OCI-LY1 (cell line): ENCODE measurements around the gene SLC26A8.

ENCODE experiments used
- H2AFZ ChIP-seq: fragments of 200-600 bp; sonication (generic), shearing (Covaris generic); 2 replicates; pipeline ENCODE4 v1.6.0; 2014; ENCODE audit warnings: antibody characterized with exemption, mild to moderate bottlenecking, low read length
- H3F3A ChIP-seq: fragments of 200-600 bp; sonication (generic), shearing (Covaris generic); 2 replicates; pipeline ENCODE4 v1.6.0; 2014; ENCODE audit warnings: mild to moderate bottlenecking, antibody characterized with exemption, low read length, moderate library complexity; ENCODE audit not compliant: insufficient read depth
- H3K27ac ChIP-seq: fragments of 200-600 bp; sonication (generic); 2 replicates; pipeline ENCODE4 v1.5.1; 2014; ENCODE audit warnings: low read length, mixed run types, mild to moderate bottlenecking, low read depth; ENCODE audit not compliant: poor library complexity, severe bottlenecking
- H3K27me3 ChIP-seq: fragments of 200-600 bp; sonication (generic); 2 replicates; pipeline ENCODE4 v1.6.0; 2014; ENCODE audit warnings: antibody characterized with exemption, mild to moderate bottlenecking, low read length, moderate library complexity; ENCODE audit not compliant: insufficient read depth
- H3K36me3 ChIP-seq: fragments of 200-600 bp; sonication (generic); 2 replicates; pipeline ENCODE4 v1.6.1; 2014; ENCODE audit warnings: mild to moderate bottlenecking, antibody characterized with exemption, low read length, moderate library complexity, mixed read lengths; ENCODE audit not compliant: insufficient read depth
- H3K4me1 ChIP-seq: fragments of 200-600 bp; sonication (generic); 2 replicates; pipeline ENCODE4 v1.5.1; 2014; ENCODE audit warnings: mild to moderate bottlenecking, low read length, moderate library complexity; ENCODE audit not compliant: insufficient read depth, severe bottlenecking
- H3K4me2 ChIP-seq: fragments of 200-600 bp; sonication (generic), shearing (Covaris generic); 2 replicates; pipeline ENCODE4 v1.6.1; 2014; ENCODE audit warnings: low read length
- H3K4me3 ChIP-seq: fragments of 200-600 bp; sonication (generic); 2 replicates; pipeline ENCODE4 v1.5.1; 2014; ENCODE audit warnings: low read length, low read depth, mild to moderate bottlenecking, mixed read lengths; ENCODE audit not compliant: poor library complexity, severe bottlenecking
- H3K79me2 ChIP-seq: fragments of 200-600 bp; shearing (Covaris generic); 2 replicates; pipeline ENCODE4 v1.6.1; 2016; ENCODE audit warnings: mixed run types, low read length, mixed read lengths; ENCODE audit not compliant: insufficient read depth
- H3K9ac ChIP-seq: fragments of 200-600 bp; sonication (generic), shearing (Covaris generic); 2 replicates; pipeline ENCODE4 v1.6.1; 2014; ENCODE audit warnings: mild to moderate bottlenecking, low read length, mixed read lengths
- H3K9me2 ChIP-seq: fragments of 200-600 bp; sonication (generic), shearing (Covaris generic); 2 replicates; pipeline ENCODE4 v1.6.1; 2014; ENCODE audit warnings: low read depth, mild to moderate bottlenecking, low read length, mixed read lengths
- H3K9me3 ChIP-seq: fragments of 200-600 bp; shearing (Covaris generic); 2 replicates; pipeline ENCODE4 v1.6.1; 2014; ENCODE audit warnings: low read length, mixed read lengths
- H4K20me1 ChIP-seq: fragments of 200-600 bp; sonication (generic), shearing (Covaris generic); 2 replicates; pipeline ENCODE4 v1.6.0; 2016; ENCODE audit warnings: mild to moderate bottlenecking, low read length; ENCODE audit not compliant: insufficient read depth
- EZH2 ChIP-seq: fragments of 200-600 bp; sonication (generic), shearing (Covaris generic); IDR thresholded peaks from 2 replicates; pipeline ENCODE4 v1.8.0; 2017; ENCODE audit warnings: borderline replicate concordance, mixed run types, mild to moderate bottlenecking, antibody characterized with exemption, low read length, moderate library complexity, mixed read lengths
- TF ChIP-seq, protein P1 (sequence below): fragments of 200-600 bp; sonication (generic), shearing (Covaris generic); IDR thresholded peaks from 2 replicates; pipeline ENCODE4 v1.5.1; 2017; ENCODE audit warnings: mild to moderate bottlenecking, antibody characterized with exemption, low read length, moderate library complexity, mixed read lengths

Gene SLC26A8

DNA sequence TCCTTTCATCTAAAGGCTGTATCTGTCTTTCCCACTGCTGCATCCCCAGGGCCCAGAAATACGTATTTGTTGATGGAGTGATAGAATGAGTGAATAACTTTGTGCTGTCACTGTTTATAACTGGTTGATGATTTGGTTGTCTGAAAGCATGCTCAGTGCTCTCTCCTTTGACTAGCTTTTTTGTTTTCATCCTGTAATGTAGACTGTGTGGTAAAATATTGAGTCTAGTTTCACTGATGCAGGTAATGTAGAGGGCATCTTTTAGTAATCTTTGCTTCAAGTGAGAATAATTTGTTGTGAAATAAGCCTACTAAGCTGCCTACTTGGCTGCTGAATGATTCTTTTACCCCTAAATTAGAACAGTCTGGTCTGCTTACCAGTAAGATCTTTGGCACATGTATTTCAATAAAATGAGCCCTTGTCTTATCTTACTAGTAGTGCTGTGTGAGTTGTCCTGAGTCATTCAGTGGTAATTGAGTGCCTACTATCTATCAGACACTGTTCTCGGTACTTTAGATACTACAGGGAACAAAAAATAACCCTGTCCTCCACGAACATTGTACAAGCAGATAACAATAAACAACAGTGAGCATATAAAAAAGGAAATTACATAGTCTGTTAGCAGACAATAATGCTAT lies 43.1 kb upstream of the SLC26A8 start:
- H3K9me3 ChIP-seq: no peaks in the 10 kb centered on the region
- peaks cover 16% of the 10 kb centered on the region; the same call in 1 of the 2 replicates for H3K79me2 ChIP-seq
- H3K4me1 ChIP-seq: no peaks in the 10 kb centered on the region
- H3K4me3 ChIP-seq: no peak overlapping the region
- no peaks in the 10 kb centered on the region for H3K9me2 ChIP-seq
- H3K36me3 ChIP-seq: peaks cover 8% of the 10 kb centered on the region; the same call in 1 of the 2 replicates
- H2AFZ ChIP-seq: no peak overlapping the region
- no peaks in the 10 kb centered on the region for H3F3A ChIP-seq
- no peak overlapping the region for H3K9ac ChIP-seq
- no peaks in the 10 kb centered on the region for H4K20me1 ChIP-seq
- TF ChIP-seq, protein P1, sequence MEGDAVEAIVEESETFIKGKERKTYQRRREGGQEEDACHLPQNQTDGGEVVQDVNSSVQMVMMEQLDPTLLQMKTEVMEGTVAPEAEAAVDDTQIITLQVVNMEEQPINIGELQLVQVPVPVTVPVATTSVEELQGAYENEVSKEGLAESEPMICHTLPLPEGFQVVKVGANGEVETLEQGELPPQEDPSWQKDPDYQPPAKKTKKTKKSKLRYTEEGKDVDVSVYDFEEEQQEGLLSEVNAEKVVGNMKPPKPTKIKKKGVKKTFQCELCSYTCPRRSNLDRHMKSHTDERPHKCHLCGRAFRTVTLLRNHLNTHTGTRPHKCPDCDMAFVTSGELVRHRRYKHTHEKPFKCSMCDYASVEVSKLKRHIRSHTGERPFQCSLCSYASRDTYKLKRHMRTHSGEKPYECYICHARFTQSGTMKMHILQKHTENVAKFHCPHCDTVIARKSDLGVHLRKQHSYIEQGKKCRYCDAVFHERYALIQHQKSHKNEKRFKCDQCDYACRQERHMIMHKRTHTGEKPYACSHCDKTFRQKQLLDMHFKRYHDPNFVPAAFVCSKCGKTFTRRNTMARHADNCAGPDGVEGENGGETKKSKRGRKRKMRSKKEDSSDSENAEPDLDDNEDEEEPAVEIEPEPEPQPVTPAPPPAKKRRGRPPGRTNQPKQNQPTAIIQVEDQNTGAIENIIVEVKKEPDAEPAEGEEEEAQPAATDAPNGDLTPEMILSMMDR: no peak
- TF ChIP-seq EZH2: no peak
- H3K27me3 ChIP-seq: no peaks in the 10 kb centered on the region
- no peak overlapping the region for H3K27ac ChIP-seq
- no peak overlapping the region for H3K4me2 ChIP-seq

DNA sequence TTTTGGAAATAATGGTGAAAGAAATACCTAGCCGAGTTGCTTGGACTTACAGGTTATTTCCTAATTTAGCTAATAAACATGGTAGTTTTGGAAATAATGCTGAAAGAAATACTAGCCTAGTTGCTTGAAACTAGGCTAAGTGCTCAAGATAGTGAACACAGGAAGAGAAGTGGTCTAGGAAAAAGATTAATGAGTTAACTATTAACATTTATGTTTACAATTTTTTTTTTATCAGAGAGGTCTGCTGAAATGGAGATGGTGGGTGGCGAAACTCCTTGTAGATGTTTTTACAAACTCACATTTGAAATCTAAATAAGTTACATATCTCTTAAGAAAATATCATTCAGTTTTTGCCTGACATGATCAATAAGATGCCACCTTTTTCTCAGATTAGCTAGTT lies 42.4 kb upstream of the SLC26A8 start:
- Histone ChIP-seq H3K27me3 (no peaks in the 10 kb centered on the region), H3F3A (no peaks in the 10 kb centered on the region), H3K4me2 (no peak overlapping the region), H3K9me2 (no peaks in the 10 kb centered on the region), H3K9me3 (no peaks in the 10 kb centered on the region), H2AFZ (no peak overlapping the region), H3K36me3 (peaks cover 13% of the 10 kb centered on the region; the same call in 1 of the 2 replicates), H3K27ac (no peak overlapping the region), H3K4me3 (no peak overlapping the region), H3K4me1 (no peaks in the 10 kb centered on the region), H3K9ac (no peak overlapping the region), H3K79me2 (peaks cover 16% of the 10 kb centered on the region; the same call in 1 of the 2 replicates), H4K20me1 (no peaks in the 10 kb centered on the region)
- TF ChIP-seq, protein P1: no peak
- TF ChIP-seq EZH2: no peak

DNA sequence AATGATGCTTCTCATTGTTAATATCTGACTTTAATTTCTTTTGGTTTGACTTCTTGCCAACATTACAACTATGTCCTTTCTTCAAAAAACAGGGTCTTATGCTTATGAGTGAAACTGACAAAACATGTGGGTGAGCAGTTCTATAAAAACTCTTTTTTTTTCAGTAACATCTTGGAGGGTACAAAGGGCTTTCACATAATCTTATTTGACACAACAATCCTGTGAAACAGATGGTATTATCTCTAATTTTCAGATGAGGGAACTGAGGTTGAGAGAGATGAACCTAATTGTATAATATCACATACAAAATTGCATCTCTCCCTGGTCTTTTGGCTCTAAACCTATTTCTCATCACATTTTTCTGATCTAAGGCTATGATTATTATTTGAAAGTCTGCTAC lies 41.5 kb upstream of the SLC26A8 start:
- no peaks in the 10 kb centered on the region for H3K9me3 ChIP-seq
- no peaks in the 10 kb centered on the region for H3K4me1 ChIP-seq
- no peaks in the 10 kb centered on the region for H3K9me2 ChIP-seq
- H2AFZ ChIP-seq: no peak overlapping the region
- H3K36me3 ChIP-seq: peaks cover 22% of the 10 kb centered on the region
- no peak overlapping the region for H3K4me3 ChIP-seq
- H3K4me2 ChIP-seq: no peak overlapping the region
- no peak for TF ChIP-seq EZH2
- TF ChIP-seq, protein P1: no peak
- H3K9ac ChIP-seq: no peak overlapping the region
- peaks cover 12% of the 10 kb centered on the region; the same call in 1 of the 2 replicates for H3K79me2 ChIP-seq
- H3K27ac ChIP-seq: no peak overlapping the region
- H4K20me1 ChIP-seq: no peaks in the 10 kb centered on the region
- H3K27me3 ChIP-seq: no peaks in the 10 kb centered on the region
- no peaks in the 10 kb centered on the region for H3F3A ChIP-seq
